GM18870 (cell line): Measurements from ENCODE around the gene ARFGAP3.

Experiments
- ATAC-seq: cut with Tn5 transposase; IDR thresholded peaks from one replicate; pipeline ENCODE4 v1.9.1; 2021; ENCODE audit warnings: moderate library complexity; ENCODE audit not compliant: unreplicated experiment

The ARFGAP3 gene

GRCh38 chr22:42856865-42857704, at the start of gene ARFGAP3:
Gene ARFGAP3, minus strand, starts transcription at chr22:42857273. Its CDS starts 91 bp downstream, at chr22:42857182.
- peak; percentile 67 for ATAC-seq

GRCh38 chr22:42905702-42906183, 48.7 kb upstream of the ARFGAP3 start:
- no peak for ATAC-seq

- no peak for ATAC-seq
These were observed 48.1 kb upstream of the ARFGAP3 start for GRCh38 chr22:42905217-42905616.

- no peak for ATAC-seq
These were observed 47.0 kb upstream of the ARFGAP3 start for GRCh38 chr22:42904050-42904449.

GRCh38 chr22:42902875-42903510, 45.9 kb upstream of the ARFGAP3 start:
- ATAC-seq, result no peak

GRCh38 chr22:42901790-42902508, 44.9 kb upstream of the ARFGAP3 start:
- ATAC-seq, result no peak

GRCh38 chr22:42897960-42898359, 40.9 kb upstream of the ARFGAP3 start:
- no peak for ATAC-seq

- ATAC-seq, result no peak
These were observed 38.5 kb upstream of the ARFGAP3 start for GRCh38 chr22:42895541-42895981.

GRCh38 chr22:42895087-42895486, 38.0 kb upstream of the ARFGAP3 start:
- no peak for ATAC-seq

- ATAC-seq, result no peak
These were observed 36.5 kb upstream of the ARFGAP3 start for GRCh38 chr22:42893371-42894150.

GRCh38 chr22:42892571-42893316, 35.7 kb upstream of the ARFGAP3 start:
- no peak for ATAC-seq

- ATAC-seq, result no peak
These were observed 35.1 kb upstream of the ARFGAP3 start for GRCh38 chr22:42892156-42892555.

GRCh38 chr22:42891696-42892095, 34.6 kb upstream of the ARFGAP3 start:
- ATAC-seq, result no peak

- no peak for ATAC-seq
These were observed 33.9 kb upstream of the ARFGAP3 start for GRCh38 chr22:42891008-42891407.

GRCh38 chr22:42889304-42889703, 32.2 kb upstream of the ARFGAP3 start:
- ATAC-seq, result peak; percentile 62

GRCh38 chr22:42887523-42888507, 30.7 kb upstream of the ARFGAP3 start:
- ATAC-seq, result no peak

GRCh38 chr22:42887120-42887519, 30.0 kb upstream of the ARFGAP3 start:
- no peak for ATAC-seq

- no peak for ATAC-seq
These were observed 28.4 kb upstream of the ARFGAP3 start for GRCh38 chr22:42885446-42885845.
